HG02571 (cell line): Measurements from ENCODE around the gene MUC22.
"Not testable (repeated sequence)": the region's sequence is repeated elsewhere in the genome, so short reads cannot be mapped to it uniquely, and the experiment has no call there.

Experiments
- ATAC-seq: cut with Tn5 transposase; IDR thresholded peaks from one replicate; pipeline ENCODE4 v1.9.1; 2021; ENCODE audit warnings: mild to moderate bottlenecking, moderate library complexity; ENCODE audit not compliant: unreplicated experiment

MUC22 gene

GRCh38 chr6:31035862-31036497 is 25.7 kb downstream of the MUC22 start:
- no peak for ATAC-seq

GRCh38 chr6:31037169-31037568 is 26.9 kb downstream of the MUC22 start:
- no peak for ATAC-seq

- ATAC-seq = no peak
These were observed 27.4 kb downstream of the MUC22 start for GRCh38 chr6:31037682-31038081.

DNA sequence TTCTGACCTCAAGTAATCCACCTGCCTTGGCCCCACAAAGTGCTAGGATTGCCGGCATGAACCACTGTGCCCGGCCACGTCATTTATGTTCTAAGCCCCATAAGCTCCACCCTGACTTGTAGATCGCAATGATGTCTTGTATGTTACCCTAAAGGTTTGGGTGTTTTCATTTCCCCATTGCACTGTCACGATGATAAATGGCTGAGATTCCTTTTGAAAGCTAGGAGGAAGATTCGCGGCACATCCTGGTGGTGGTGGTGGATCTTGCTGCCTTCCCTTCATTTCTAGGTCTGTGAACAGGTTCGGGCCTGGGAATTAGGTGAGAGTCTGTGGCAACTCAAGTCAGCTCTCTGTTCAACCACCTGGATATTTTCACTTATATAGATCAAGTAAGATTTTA is 28.3 kb downstream of the MUC22 start:
- ATAC-seq = no peak

GRCh38 chr6:31040801-31041200 is 30.5 kb downstream of the MUC22 start:
- no peak for ATAC-seq

DNA sequence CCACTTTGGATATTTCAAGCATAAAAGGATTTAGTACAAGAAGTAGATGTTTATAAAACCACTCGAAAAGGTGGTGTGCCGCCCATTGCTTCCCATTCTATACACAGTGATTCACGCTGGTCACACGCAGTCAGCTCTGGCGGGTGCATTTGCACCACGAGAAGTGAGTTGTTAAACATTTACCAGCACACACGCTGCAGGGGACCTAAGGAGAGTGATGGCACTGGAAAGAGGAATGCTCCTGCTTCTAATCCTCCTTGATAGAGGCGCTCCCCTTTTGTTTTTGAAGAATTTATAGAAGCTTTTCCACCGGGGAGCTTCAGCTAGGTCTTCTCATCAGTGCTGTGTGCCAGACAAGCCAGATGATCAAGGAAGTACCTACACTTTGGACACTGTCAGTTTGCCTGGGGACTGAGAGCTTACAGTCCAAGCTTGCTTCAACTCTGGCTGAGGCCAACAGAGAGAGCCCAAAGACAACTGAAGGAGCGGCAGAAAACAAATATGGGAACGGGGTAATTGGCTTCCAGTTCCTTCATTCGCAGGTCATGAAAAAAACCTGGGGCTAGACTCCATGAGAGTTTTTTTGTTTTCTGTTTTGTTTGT is 31.2 kb downstream of the MUC22 start:
- ATAC-seq = no peak

DNA sequence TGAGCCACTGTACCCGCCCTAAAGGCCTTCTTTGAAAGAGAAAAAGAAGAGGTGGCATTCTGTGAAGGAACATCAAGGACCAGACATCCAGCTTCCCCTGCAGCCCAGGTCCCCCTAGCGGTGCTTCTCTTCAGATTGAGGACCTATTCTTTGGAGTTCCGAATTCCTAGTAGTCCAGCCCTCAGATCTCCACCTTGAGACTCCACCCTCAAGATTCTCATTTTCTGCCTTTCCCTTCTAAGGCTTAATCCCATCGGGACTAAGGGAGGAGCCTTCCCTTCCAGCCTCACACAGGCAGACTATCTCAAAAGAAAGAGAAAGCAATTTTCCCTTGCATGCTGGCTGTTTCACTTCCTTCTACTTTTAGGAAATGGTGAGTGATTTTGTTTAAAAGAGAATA is 32.5 kb downstream of the MUC22 start:
- no peak for ATAC-seq

DNA sequence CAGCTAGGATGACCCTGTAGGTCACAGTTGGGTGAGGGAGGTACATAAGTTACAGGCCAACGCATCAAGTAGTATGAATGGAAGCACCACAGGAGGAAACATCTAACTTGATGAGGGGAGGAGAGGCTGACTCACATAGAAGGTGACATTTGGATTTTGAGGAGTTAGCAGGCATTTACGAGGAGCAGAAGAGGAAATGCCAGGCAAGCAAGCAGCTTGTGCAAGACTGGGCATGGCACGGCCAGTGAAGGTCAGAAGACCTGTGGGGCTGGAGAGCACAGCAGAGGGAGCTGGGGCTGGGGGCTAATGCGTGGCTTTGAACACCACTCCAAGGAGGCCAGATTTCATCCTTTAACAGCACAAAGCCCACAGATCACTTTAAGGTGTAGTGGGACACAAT is 37.8 kb downstream of the MUC22 start:
- no peak for ATAC-seq

GRCh38 chr6:31049518-31049917 is 39.2 kb downstream of the MUC22 start:
- no peak for ATAC-seq

- not testable (repeated sequence) for ATAC-seq
These were observed 42.9 kb downstream of the MUC22 start for GRCh38 chr6:31053187-31053586.

GRCh38 chr6:31053873-31054272 is 43.6 kb downstream of the MUC22 start:
- ATAC-seq = no peak

DNA sequence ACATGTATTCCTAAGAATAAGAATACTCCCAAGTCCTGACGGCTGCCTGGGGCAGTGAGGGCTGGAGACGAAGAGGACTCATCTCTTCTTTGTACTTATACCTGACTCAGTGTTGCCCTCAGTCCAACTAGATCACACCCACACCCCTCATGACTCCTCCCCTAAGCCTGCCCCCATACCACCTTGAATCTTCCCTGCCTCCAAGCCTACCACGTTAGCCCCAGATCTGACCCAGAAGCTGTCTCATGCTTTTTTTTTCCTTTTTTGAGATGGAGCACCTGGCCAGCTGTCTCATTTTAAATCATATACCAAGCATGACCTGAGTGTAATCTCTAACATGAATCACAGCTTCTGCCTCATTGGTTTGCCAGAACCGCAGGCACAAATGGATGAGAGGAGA is 45.2 kb downstream of the MUC22 start:
- no peak for ATAC-seq

- no peak for ATAC-seq
These were observed 47.2 kb downstream of the MUC22 start for GRCh38 chr6:31057426-31058003.

- no peak for ATAC-seq
These were observed 48.0 kb downstream of the MUC22 start for GRCh38 chr6:31058128-31058894.

DNA sequence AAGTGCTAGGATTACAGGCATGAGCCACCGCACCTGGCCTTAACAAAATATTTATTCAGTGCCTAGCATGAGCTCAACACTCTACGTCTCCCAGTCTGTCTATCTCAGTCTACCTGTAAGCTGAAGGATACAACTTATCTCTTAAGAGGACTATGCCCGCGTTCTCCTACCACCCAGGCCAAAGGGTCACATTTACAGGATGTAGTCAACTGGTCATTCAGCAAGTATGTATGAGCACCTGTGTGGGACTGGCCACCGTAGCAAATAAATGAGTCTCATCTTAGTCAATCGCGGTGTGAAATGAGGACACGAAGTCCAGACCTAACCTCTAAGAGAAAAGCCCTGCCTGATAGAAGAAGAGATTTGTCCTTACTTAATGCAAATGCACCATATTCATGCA is 49.9 kb downstream of the MUC22 start:
- no peak for ATAC-seq

DNA sequence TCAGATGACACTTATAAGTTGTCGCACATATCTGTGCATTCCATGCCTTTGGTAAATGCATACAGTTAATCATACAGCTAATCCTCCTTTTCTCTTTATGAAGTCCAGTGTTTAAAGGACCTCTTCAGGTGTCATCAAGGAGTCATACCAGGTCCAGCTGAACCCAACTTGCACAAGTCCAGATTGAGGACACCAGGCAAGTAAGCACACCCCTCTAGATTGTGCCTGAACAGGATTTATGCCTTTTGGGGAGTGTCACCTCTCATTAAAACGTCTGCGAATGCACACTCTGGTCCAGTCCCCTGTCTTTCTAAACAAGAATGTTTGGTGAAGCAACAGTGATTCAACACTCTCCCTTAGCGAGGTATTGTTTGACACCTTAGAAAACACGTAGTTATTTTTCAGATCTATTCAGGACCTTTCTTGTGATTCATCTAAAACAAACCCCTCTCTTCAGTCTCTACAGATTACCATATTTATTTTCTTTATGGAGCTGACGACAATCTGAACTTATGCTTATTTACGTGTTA is 53.7 kb downstream of the MUC22 start:
- ATAC-seq = no peak

DNA sequence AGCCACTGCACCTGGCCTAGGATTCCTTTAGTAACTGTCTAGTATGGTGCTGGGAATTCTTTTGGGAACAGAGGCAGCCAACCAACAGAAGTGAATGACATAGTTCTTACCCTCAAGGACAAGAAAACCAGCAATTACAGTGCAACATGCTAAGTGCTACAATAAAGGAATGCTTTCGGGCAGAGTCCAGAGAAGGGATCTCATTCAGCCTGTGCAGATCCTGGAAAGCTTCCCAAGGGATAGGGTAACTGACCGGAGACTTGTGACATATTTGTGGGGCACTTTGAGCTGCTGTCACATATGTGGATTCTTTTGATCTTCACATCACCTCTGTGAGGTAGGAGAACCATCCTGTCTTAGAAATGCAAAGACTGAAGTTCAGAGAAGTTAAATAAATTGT is 55.3 kb downstream of the MUC22 start:
- no peak for ATAC-seq

DNA sequence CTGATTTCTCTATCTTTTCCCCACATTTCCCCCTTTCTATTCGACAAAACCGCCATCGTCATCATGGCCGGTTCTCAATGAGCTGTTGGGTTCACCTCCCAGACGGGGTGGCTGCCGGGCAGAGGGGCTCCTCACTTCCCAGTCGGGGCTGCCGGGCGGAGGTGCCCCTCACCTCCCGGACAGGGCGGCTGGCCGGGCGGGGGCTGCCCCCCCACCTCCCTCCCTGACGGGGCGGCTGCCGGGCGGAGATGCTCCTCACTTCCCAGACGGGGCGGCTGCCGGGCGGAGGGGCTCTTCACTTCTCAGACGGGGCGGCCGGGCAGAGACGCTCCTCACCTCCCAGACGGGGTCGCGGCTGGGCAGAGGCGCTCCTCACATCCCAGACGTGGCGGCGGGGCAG is 56.8 kb downstream of the MUC22 start:
- not testable (repeated sequence) for ATAC-seq

- not testable (repeated sequence) for ATAC-seq
These were observed 57.8 kb downstream of the MUC22 start for GRCh38 chr6:31067891-31068668.

GRCh38 chr6:31068669-31069340 is 58.5 kb downstream of the MUC22 start:
- peak; percentile 61 for ATAC-seq
